ENCODE measurements around the gene NAT9.

Gene NAT9

GRCh38 chr17:74731347-74731605, 44.9 kb downstream of the NAT9 start:
- DNase-seq (ENCODE audit: extremely low read depth in 1 of 2, low read depth in 1 of 2): no peak

- DNase-seq (ENCODE audit: extremely low read depth in 1 of 2, low read depth in 1 of 2): no peak
Measured at GRCh38 chr17:74730491-74731346, 45.4 kb downstream of the NAT9 start.

DNA sequence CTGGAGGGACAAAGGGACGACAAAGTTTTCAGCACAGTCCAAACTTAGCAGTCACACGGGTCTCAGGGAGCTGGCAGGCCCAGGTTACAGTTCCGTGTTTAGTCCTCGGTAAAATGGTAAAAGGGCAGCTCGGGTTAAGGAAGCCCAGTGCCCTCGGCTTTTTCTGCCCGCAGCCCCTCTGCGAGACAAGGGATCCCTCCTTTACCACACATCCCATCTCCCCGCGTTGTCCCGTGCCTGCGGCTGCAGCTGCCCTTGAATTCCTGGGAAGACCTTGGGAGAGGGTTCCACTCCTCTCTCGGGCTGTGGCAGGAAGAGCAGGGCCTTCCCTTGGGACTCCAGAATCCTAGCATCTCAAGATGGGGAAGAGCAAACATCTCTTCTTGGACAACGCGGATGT, 46.3 kb downstream of the NAT9 start:
- DNase-seq (ENCODE audit: extremely low read depth in 1 of 2, low read depth in 1 of 2): no peak

DNA sequence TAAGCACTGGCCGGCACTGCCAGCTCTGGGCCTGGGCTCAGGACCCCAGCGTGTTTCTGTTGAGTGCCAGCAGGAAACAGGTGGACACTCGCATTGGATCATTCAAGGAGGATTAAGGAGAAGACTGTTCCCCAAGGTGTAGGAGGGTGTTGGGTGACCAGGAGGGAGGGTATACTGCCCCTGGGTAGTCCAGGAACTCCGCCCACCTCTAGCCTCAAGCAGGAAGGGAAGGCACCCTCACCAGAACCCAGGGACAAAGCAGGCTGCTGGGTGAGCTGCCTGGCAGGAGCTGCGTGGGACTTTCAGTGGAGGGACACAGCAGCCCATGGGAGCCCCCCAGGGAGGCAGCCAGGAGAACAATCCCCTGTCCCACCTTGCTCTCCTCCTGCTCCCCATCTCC, 46.8 kb downstream of the NAT9 start:
- no peak for DNase-seq (ENCODE audit: extremely low read depth in 1 of 2, low read depth in 1 of 2)

GRCh38 chr17:74728702-74729075, 47.5 kb downstream of the NAT9 start:
- no peak for DNase-seq (ENCODE audit: extremely low read depth in 1 of 2, low read depth in 1 of 2)

GRCh38 chr17:74728033-74728701, 48.0 kb downstream of the NAT9 start:
- DNase-seq (ENCODE audit: extremely low read depth in 1 of 2, low read depth in 1 of 2): no peak

DNA sequence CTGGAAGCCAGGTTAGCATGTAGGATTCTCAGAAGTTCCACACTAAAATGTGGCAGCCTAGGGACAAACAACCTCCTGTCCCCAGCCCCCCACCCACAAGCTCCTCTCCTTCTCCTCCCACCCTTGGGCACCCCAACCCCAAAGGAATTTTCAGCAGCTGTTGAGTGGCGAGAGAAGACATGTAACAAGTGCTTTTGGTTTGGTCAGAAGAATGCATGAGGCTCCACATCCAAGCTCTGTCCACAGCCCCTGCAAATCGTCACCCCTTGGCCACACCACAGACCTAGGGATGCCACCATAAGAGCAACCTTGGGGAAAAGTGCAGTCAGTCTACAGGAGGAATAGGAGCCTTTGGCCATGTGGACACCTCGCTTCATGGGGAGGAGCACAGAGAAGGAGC, 51.0 kb downstream of the NAT9 start:
- DNase-seq (ENCODE audit: extremely low read depth in 1 of 2, low read depth in 1 of 2): no peak

GRCh38 chr17:74723891-74724290, 52.3 kb downstream of the NAT9 start:
- no peak for DNase-seq (ENCODE audit: extremely low read depth in 1 of 2, low read depth in 1 of 2)

DNA sequence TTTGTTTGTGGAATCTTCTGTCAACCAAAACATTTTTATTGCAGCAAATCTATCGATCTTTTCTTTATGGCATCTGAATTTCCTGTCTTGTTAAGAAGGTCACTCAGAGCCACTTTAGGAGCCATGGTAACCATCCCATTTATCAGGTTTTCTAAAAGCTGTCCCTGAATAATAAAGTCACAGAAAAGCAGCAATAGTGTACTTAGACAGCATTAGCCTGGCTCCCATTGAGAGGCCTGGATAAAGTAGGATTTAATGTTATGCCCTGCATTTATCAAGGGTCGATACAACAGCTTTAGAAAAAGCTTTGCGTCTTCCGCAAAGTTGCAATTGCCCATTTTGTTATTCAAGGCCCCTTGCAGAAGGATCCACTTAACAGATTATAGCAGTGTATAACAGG, 53.4 kb downstream of the NAT9 start:
- DNase-seq (ENCODE audit: extremely low read depth in 1 of 2, low read depth in 1 of 2): no peak

Measured in activated CD8-positive, alpha-beta memory T cell treated with anti-CD3 and anti-CD28 coated beads for 1 hour (primary cell).